ENCODE measurements around the gene DDX49. TPM values are rescaled to one million over a fixed set of nuclear protein-coding genes. Genes with fewer than 3 reads are reported as not detected.

The DDX49 gene
- total RNA-seq, 1 experiment from 2014 or later, result 51.9 TPM

GRCh38 chr19:18921593-18921992 is 2.1 kb downstream of the DDX49 start:
- ATAC-seq (no peak), DNase-seq (ENCODE audit: low read depth, low spot score) (no peak)
- ChIA-PET POLR2A (no interaction called here), CTCF (no interaction called here), RAD21 (ENCODE audit: low non-redundant PET in 1 of 2, low total read pairs in 2 of 2, uncharacterized antibody in 2 of 2, unreplicated experiment in 2 of 2) (interaction anchor here in 1 of 2 experiments (0.8 kb wide), 1 partner anchor 65 kb away, joined by 3 read pairs; no protein-coding TSS in a partner anchor)
- intact Hi-C loops (cut with micrococcal nuclease), result no loop called here
- Histone ChIP-seq H3K9me2 (ENCODE audit: insufficient read depth) (no peaks in the 10 kb centered on the region), H4K20me1 (ENCODE audit: insufficient read depth) (no peaks in the 10 kb centered on the region), H3K4me2 (ENCODE audit: low read length) (no peak overlapping the region), H3K79me2 (ENCODE audit: insufficient read depth, low read length) (peaks cover 44% of the 10 kb centered on the region), H3K9ac (ENCODE audit: low read length) (no peak overlapping the region), H3K9me3 (ENCODE audit: control insufficient read depth in 1 of 2, insufficient read depth in 1 of 2, low read depth in 1 of 2, low read length in 2 of 2) (no peaks in the 10 kb centered on the region), H2AFZ (ENCODE audit: low read depth, low read length, poor library complexity, severe bottlenecking) (no peak overlapping the region), H3K4me1 (ENCODE audit: control insufficient read depth in 1 of 2, insufficient read depth in 2 of 2, low read length in 2 of 2) (peaks cover 16 to 17% of the 10 kb centered on the region in 2 experiments), H3K4me3 (replicated peaks in 1 of 2; ENCODE audit: low read depth in 1 of 2, low read length in 2 of 2) (no peak overlapping the region), H3K27me3 (ENCODE audit: insufficient read depth, low read length) (no peaks in the 10 kb centered on the region), H3K36me3 (ENCODE audit: control insufficient read depth in 1 of 2, insufficient read depth in 2 of 2, low read length in 2 of 2) (peaks cover 2 to 27% of the 10 kb centered on the region in 2 experiments; a peak in 3 of 4 replicates), H3K27ac (ENCODE audit: low read depth, low read length) (no peak overlapping the region)
- TF ChIP-seq CBX3 (IDR thresholded peaks at IDR 0.05; ENCODE audit: low read depth) (no peak), TCF7L2 (IDR thresholded peaks at IDR 0.05; ENCODE audit: borderline replicate concordance, extremely low read depth, insufficient read depth, insufficient read length) (no peak), YY1 (IDR thresholded peaks at IDR 0.05; ENCODE audit: extremely low read depth, insufficient replicate concordance, low read depth, low read length) (no peak), CEBPB (IDR thresholded peaks at IDR 0.05; ENCODE audit: low read depth) (no peak), RAD21 (IDR thresholded peaks at IDR 0.05; ENCODE audit: low read depth) (no peak), POLR2AphosphoS5 (IDR thresholded peaks at IDR 0.05; ENCODE audit: low read depth, low read length) (no peak), FOSL1 (IDR thresholded peaks at IDR 0.05; ENCODE audit: low read depth) (no peak), ELF1 (IDR thresholded peaks at IDR 0.05; ENCODE audit: borderline replicate concordance, low read depth) (no peak), POLR2A (IDR thresholded peaks at IDR 0.05; ENCODE audit: borderline replicate concordance, extremely low read depth, insufficient read depth, insufficient read length) (no peak), EZH2 (IDR thresholded peaks at IDR 0.05) (no peak), MAX (IDR thresholded peaks at IDR 0.05) (no peak), CTCF (IDR thresholded peaks at IDR 0.05 in 2 of 3, conservative IDR thresholded peaks at IDR 0.05 in 1 of 3; ENCODE audit: borderline replicate concordance in 1 of 3, insufficient read depth in 1 of 3, low read depth in 2 of 3, low read length in 2 of 3) (no peak), EGR1 (IDR thresholded peaks at IDR 0.05; ENCODE audit: low read depth) (no peak), ZBTB33 (IDR thresholded peaks at IDR 0.05; ENCODE audit: extremely low read depth, insufficient replicate concordance, low read length) (no peak), SIN3A (IDR thresholded peaks at IDR 0.05; ENCODE audit: low read depth) (no peak), EZH2phosphoT487 (IDR thresholded peaks at IDR 0.05; ENCODE audit: borderline replicate concordance) (no peak), SP1 (IDR thresholded peaks at IDR 0.05; ENCODE audit: low read depth) (no peak), ZFX (IDR thresholded peaks at IDR 0.05) (no peak)
- BruUV-seq (replicated peaks), result no TSS peak

Measured in HCT116 (cell line).